Activated CD4-positive, alpha-beta T cell treated with anti-CD3 and anti-CD28 coated beads, Interleukin-2, amount 10 ng/mL, durations not matched to agents 7 days and 5 days (primary cell): ENCODE results near the gene OTOS. TPM values are rescaled to one million over a fixed set of nuclear protein-coding genes. Genes with fewer than 3 reads are reported as not detected.

Source experiments
- CTCF ChIA-PET: fragments of 350-600 bp; sonication (Branson Sonifier 250); formaldehyde crosslinking; loops from one replicate; lab custom pipeline; 2021; ENCODE audit warnings: antibody characterized with exemption; lab: Charles Lee
- POLR2A ChIA-PET: fragments of 350-600 bp; sonication (Branson Sonifier 250); formaldehyde crosslinking; loops from one replicate; lab custom pipeline; 2021; ENCODE audit warnings: antibody characterized with exemption; lab: Charles Lee
- DNase-seq: peaks from one replicate; pipeline ENCODE4 v3.0.0-alpha.2; 2020
- H3K27ac Mint-ChIP-seq: one replicate; pipeline ENCODE4 v1.8.0; 2021; ENCODE audit warnings: mild to moderate bottlenecking, moderate library complexity, mixed read lengths
- H3K27me3 Mint-ChIP-seq: one replicate; pipeline ENCODE4 v1.8.0; 2021; ENCODE audit warnings: mixed read lengths
- H3K36me3 Mint-ChIP-seq: one replicate; pipeline ENCODE4 v1.8.0; 2021; ENCODE audit warnings: low read depth, mixed read lengths
- H3K4me1 Mint-ChIP-seq: one replicate; pipeline ENCODE4 v1.8.0; 2021; ENCODE audit warnings: mixed read lengths
- H3K4me3 Mint-ChIP-seq: one replicate; pipeline ENCODE4 v1.8.0; 2021; ENCODE audit warnings: mild to moderate bottlenecking, moderate library complexity, mixed read lengths
- H3K9me3 Mint-ChIP-seq: one replicate; pipeline ENCODE4 v1.8.0; 2021; ENCODE audit warnings: mixed read lengths
- total RNA-seq, 2 experiments: library from RNA; stranded (reverse); gene quantifications; one replicate each; pipeline ENCODE4 v1.2.3, GENCODE V29; 2021

OTOS gene
- total RNA-seq, 2 experiments from 2014 or later: not detected

GRCh38 chr2:240164586-240164985, 24.1 kb upstream of the OTOS start:
- ChIA-PET CTCF (no interaction called here), POLR2A (no interaction called here)
- H3K4me3 Mint-ChIP-seq: no peak overlapping the region
- no peak for DNase-seq
- H3K27ac Mint-ChIP-seq: no peak overlapping the region
- H3K4me1 Mint-ChIP-seq: no peaks in the 10 kb centered on the region
- H3K9me3 Mint-ChIP-seq: peaks cover 13% of the 10 kb centered on the region
- H3K36me3 Mint-ChIP-seq: no peaks in the 10 kb centered on the region
- H3K27me3 Mint-ChIP-seq: no peaks in the 10 kb centered on the region

DNA sequence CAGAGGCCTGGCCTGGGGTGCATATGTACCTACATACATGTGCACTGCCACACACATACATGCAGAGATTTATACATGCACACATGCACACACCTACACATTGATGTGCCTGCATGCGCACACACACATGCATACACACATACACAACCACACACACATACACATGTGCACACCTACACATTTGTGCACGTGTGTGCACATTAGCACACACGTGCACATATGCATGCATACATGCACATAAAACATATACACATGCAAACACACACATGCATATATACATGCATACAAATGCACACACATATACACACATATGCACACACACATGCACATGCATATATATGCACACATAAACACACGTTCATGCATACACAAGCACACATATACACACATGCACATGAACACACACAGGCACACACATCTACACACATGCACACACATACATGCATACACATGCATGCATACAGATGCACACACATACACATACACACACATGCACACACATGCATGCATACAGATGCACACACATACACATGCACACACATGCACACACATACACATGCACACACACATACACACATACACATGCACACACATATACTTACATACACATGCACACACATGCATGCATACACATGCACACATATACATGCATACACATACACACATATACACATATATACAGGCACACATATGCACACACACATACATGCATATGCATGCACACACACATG, 23.6 kb upstream of the OTOS start:
- Mint-ChIP-seq H3K27ac (no peak overlapping the region), H3K36me3 (no peaks in the 10 kb centered on the region), H3K4me3 (no peak overlapping the region), H3K9me3 (peaks cover 13% of the 10 kb centered on the region), H3K27me3 (no peaks in the 10 kb centered on the region), H3K4me1 (no peaks in the 10 kb centered on the region)
- POLR2A ChIA-PET: no interaction called here
- CTCF ChIA-PET: no interaction called here
- no peak for DNase-seq

DNA sequence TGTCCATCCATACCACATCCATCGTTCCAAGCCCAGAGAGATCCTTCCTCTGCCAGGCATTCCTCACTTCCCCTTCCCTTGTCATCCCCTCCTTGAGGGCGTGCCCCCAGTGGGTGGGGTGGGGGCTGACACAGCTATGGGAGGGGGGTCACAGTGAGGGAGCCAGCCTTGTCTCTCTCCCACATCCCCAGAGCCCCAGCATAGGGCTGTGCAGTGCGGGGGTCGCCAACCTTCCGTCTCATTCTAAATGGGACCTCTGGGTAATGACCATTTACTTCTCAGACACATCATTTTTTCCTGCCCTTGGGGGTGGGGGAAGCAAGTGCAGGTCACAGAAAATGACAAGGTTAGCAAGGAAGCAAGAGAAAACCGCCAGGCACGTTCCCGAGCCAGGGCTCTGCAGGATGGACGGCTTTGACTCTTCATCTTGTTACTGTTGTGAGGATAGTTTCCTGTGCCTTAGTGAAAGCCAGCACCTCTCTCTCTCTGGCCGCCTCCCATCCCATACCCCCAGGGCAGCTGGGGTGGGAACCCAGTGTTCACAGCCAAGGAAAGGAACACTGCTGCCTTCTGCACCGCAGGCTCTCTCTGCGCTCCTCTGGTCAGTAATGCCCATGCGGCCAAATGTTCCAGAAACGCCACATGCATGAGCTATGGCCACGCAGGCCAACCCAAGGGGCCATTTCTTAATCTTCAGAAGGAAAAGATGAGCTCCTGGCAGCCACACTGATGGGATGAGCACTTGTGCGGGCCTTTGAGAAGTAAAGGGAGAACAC, 22.7 kb upstream of the OTOS start:
- no peaks in the 10 kb centered on the region for H3K4me1 Mint-ChIP-seq
- ChIA-PET POLR2A (no interaction called here), CTCF (interaction anchor here (0.7 kb wide), 1 partner anchor 135 kb away, joined by 3 read pairs; no protein-coding TSS in a partner anchor)
- no peaks in the 10 kb centered on the region for H3K36me3 Mint-ChIP-seq
- H3K9me3 Mint-ChIP-seq: peaks cover 13% of the 10 kb centered on the region
- H3K27ac Mint-ChIP-seq: no peak overlapping the region
- H3K27me3 Mint-ChIP-seq: no peaks in the 10 kb centered on the region
- no peak for DNase-seq
- no peak overlapping the region for H3K4me3 Mint-ChIP-seq

DNA sequence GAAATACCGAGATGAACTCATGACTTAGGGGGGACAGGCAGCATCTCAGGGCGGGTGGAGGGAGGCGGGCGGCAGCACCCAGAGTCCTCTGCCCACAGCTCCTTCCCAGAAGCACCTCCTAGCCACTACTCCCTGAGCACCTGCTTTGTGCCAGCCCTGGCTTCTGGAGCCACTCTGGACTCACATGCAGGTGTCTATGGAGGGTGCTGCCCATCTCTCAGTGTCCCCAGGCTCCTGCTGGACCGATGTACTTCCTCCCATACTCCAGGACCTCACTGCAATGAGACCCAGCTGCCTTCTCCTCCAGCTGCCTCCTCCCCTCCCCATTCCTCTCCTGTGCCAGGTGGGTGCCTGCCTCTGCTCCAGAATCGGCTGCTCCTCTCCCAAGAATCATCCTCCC, 22.1 kb upstream of the OTOS start:
- peaks cover 13% of the 10 kb centered on the region for H3K9me3 Mint-ChIP-seq
- H3K4me3 Mint-ChIP-seq: no peak overlapping the region
- no peak overlapping the region for H3K27ac Mint-ChIP-seq
- H3K4me1 Mint-ChIP-seq: no peaks in the 10 kb centered on the region
- ChIA-PET CTCF (no interaction called here), POLR2A (no interaction called here)
- no peaks in the 10 kb centered on the region for H3K36me3 Mint-ChIP-seq
- H3K27me3 Mint-ChIP-seq: no peaks in the 10 kb centered on the region
- no peak for DNase-seq

DNA sequence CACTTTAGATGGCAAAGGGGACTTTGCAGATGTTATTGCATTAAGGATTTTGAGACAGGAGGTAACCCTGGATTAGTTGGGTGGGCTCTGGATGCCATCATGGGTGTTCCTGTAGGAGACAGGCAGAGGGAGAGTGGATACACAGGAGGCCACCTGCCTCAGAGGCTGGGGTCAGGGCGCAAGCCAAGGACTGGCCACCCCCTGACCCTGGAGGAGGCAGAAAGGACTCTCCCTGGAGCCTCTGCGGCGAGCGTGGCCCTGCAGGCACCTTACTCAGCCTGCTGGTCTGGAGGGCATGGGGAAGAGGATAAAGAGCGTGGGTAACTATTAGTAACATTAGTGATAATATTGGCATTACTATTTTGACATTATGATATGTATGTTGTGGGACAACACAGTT, 21.6 kb upstream of the OTOS start:
- no peak for DNase-seq
- no peak overlapping the region for H3K4me3 Mint-ChIP-seq
- H3K27me3 Mint-ChIP-seq: no peaks in the 10 kb centered on the region
- no peak overlapping the region for H3K27ac Mint-ChIP-seq
- no peaks in the 10 kb centered on the region for H3K4me1 Mint-ChIP-seq
- ChIA-PET POLR2A (no interaction called here), CTCF (no interaction called here)
- H3K9me3 Mint-ChIP-seq: peaks cover 13% of the 10 kb centered on the region
- H3K36me3 Mint-ChIP-seq: no peaks in the 10 kb centered on the region

GRCh38 chr2:240161087-240161750, 20.8 kb upstream of the OTOS start:
- no peak overlapping the region for H3K27ac Mint-ChIP-seq
- H3K4me1 Mint-ChIP-seq: no peaks in the 10 kb centered on the region
- DNase-seq: no peak
- no peaks in the 10 kb centered on the region for H3K27me3 Mint-ChIP-seq
- no peaks in the 10 kb centered on the region for H3K36me3 Mint-ChIP-seq
- H3K4me3 Mint-ChIP-seq: no peak overlapping the region
- peaks cover 13% of the 10 kb centered on the region for H3K9me3 Mint-ChIP-seq
- CTCF ChIA-PET: no interaction called here
- POLR2A ChIA-PET: no interaction called here

- no peaks in the 10 kb centered on the region for H3K4me1 Mint-ChIP-seq
- DNase-seq: no peak
- ChIA-PET POLR2A (no interaction called here), CTCF (no interaction called here)
- no peaks in the 10 kb centered on the region for H3K36me3 Mint-ChIP-seq
- peaks cover 13% of the 10 kb centered on the region for H3K9me3 Mint-ChIP-seq
- H3K27me3 Mint-ChIP-seq: no peaks in the 10 kb centered on the region
- no peak overlapping the region for H3K27ac Mint-ChIP-seq
- H3K4me3 Mint-ChIP-seq: no peak overlapping the region
These were observed 20.0 kb upstream of the OTOS start for GRCh38 chr2:240160291-240161086.

DNA sequence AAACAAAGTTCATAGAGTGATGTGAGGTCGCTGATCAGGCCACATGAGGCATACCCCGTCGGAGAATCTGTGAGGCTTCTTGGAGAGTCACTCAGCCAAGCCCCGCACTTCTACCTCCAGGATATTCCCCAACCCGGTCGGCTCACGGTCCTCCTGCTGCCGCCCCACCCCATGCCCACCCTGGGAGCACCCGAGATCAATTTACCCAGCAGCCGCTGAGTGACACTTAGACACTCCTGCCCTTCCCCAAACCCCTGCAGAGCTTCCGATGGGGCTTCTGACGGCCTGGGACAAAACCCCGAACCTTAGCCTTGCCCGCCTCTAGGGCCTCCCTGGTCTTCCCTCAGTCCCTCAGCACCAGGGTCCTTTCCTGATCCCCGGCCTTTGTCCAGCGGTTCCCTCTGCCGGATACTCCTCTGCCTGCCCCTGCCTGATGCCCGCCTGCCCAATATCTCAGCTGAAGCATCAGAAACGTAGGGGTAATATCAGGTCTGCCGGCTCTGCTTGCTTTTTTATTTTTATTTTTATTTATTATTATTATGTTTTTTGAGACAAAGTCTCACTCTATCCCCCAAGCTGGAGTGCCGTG, 18.9 kb upstream of the OTOS start:
- H3K36me3 Mint-ChIP-seq: no peaks in the 10 kb centered on the region
- no peak overlapping the region for H3K27ac Mint-ChIP-seq
- H3K27me3 Mint-ChIP-seq: no peaks in the 10 kb centered on the region
- peaks cover 9% of the 10 kb centered on the region for H3K9me3 Mint-ChIP-seq
- H3K4me1 Mint-ChIP-seq: no peaks in the 10 kb centered on the region
- DNase-seq: no peak
- H3K4me3 Mint-ChIP-seq: no peak overlapping the region
- ChIA-PET CTCF (no interaction called here), POLR2A (no interaction called here)

DNA sequence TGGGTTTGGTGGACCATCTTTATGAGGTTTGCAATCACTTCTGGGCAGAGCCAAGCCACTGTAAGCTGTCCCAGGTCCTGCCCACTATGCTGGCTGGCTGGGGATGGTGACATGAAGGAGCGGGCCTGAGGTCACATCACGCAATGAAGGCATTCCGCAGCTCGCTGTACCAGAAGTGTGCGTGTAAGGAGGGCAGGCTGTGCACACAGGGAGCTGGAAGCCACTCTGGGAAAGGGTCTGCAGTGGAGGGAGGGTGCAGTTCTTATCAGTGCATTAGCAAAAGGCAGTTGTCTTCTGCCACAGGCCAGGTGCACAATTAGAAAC, 16.7 kb upstream of the OTOS start:
- Mint-ChIP-seq H3K4me1 (no peaks in the 10 kb centered on the region), H3K27me3 (no peaks in the 10 kb centered on the region), H3K36me3 (no peaks in the 10 kb centered on the region), H3K27ac (no peak overlapping the region), H3K9me3 (no peaks in the 10 kb centered on the region), H3K4me3 (no peak overlapping the region)
- POLR2A ChIA-PET: no interaction called here
- CTCF ChIA-PET: no interaction called here
- DNase-seq: no peak

- no peaks in the 10 kb centered on the region for H3K4me1 Mint-ChIP-seq
- CTCF ChIA-PET: no interaction called here
- no peaks in the 10 kb centered on the region for H3K27me3 Mint-ChIP-seq
- H3K4me3 Mint-ChIP-seq: no peak overlapping the region
- H3K36me3 Mint-ChIP-seq: no peaks in the 10 kb centered on the region
- H3K9me3 Mint-ChIP-seq: no peaks in the 10 kb centered on the region
- no peak overlapping the region for H3K27ac Mint-ChIP-seq
- DNase-seq: no peak
- POLR2A ChIA-PET: no interaction called here
These were observed 16.1 kb upstream of the OTOS start for GRCh38 chr2:240156435-240157146.

- no peaks in the 10 kb centered on the region for H3K27me3 Mint-ChIP-seq
- DNase-seq: no peak
- H3K27ac Mint-ChIP-seq: no peak overlapping the region
- H3K4me1 Mint-ChIP-seq: no peaks in the 10 kb centered on the region
- no peaks in the 10 kb centered on the region for H3K36me3 Mint-ChIP-seq
- no peak overlapping the region for H3K4me3 Mint-ChIP-seq
- ChIA-PET POLR2A (no interaction called here), CTCF (no interaction called here)
- H3K9me3 Mint-ChIP-seq: no peaks in the 10 kb centered on the region
These were observed 15.4 kb upstream of the OTOS start for GRCh38 chr2:240155745-240156390.
